Measurements from ENCODE around the gene ACSL5.

GRCh38 chr10:112376396-112376790 lies 2.5 kb downstream of the ACSL5 start:
- TF ChIP-seq EZH2 (IDR thresholded peaks at IDR 0.05; ENCODE audit: low read depth, low read length, severe bottlenecking): no peak
- no peak for TF ChIP-seq USF2 (IDR thresholded peaks at IDR 0.05; ENCODE audit: low read length)
- TF ChIP-seq CTCF (IDR thresholded peaks at IDR 0.05; ENCODE audit: control extremely low read depth in 1 of 3, insufficient read depth in 1 of 3, low read depth in 1 of 3, low read length in 3 of 3): no peak
- no peak for TF ChIP-seq HDAC6 (IDR thresholded peaks at IDR 0.05; ENCODE audit: low read depth, low read length)
- TF ChIP-seq TCF12 (IDR thresholded peaks at IDR 0.05; ENCODE audit: low read depth, low read length): no peak
- TF ChIP-seq TEAD4 (IDR thresholded peaks at IDR 0.05; ENCODE audit: low read depth, low read length): no peak
- TF ChIP-seq TAF1 (IDR thresholded peaks at IDR 0.05; ENCODE audit: low read depth, low read length): no peak
- no peak for TF ChIP-seq SUZ12 (IDR thresholded peaks at IDR 0.05; ENCODE audit: low read length)
- no peak for TF ChIP-seq BCL11A (IDR thresholded peaks at IDR 0.05; ENCODE audit: low read depth in 2 of 2, low read length in 2 of 2)
- TF ChIP-seq CEBPB (IDR thresholded peaks at IDR 0.05; ENCODE audit: low read depth, low read length): no peak
- TF ChIP-seq POLR2A (IDR thresholded peaks at IDR 0.05; ENCODE audit: control extremely low read depth in 1 of 2, low read depth in 2 of 2, low read length in 2 of 2): no peak
- TF ChIP-seq SP4 (IDR thresholded peaks at IDR 0.05; ENCODE audit: low read length): no peak
- TF ChIP-seq ATF3 (IDR thresholded peaks at IDR 0.05; ENCODE audit: insufficient read depth, low read depth, low read length): no peak
